Aorta (tissue), 5 donors: ENCODE data around the gene E2F3. TPM values are rescaled to one million over a fixed set of nuclear protein-coding genes. Genes with fewer than 3 reads are reported as not detected.
A peak's percentile ranks its signal among the peaks of the same experiment; 100 is the strongest.

Source experiments
- ATAC-seq: fragments of 200-7000 bp; cut with Tn5 transposase; one replicate; pipeline ENCODE4 v1.9.1; 2022; ENCODE audit warnings: moderate library complexity; ENCODE audit not compliant: low FRiP score
- DNase-seq, 2 donors: peaks; one replicate each; pipeline ENCODE4 v3.0.0-alpha.2; 2020
- H3K27ac ChIP-seq, 2 donors: one replicate each; pipeline ENCODE4 v1.5.1; 2013; ENCODE audit warnings: low read length in 2 of 2, mild to moderate bottlenecking in 2 of 2, moderate library complexity in 2 of 2, control low read depth in 1 of 2, inconsistent platforms in 1 of 2, low read depth in 1 of 2
- H3K27me3 ChIP-seq, 2 donors: one replicate each; pipeline ENCODE4 v1.6.1; 2013; ENCODE audit warnings: control low read depth in 1 of 2, low read length in 1 of 2, mild to moderate bottlenecking in 1 of 2, moderate library complexity in 1 of 2; ENCODE audit not compliant: insufficient read depth in 2 of 2, control insufficient read depth in 1 of 2
- H3K36me3 ChIP-seq, 2 donors: one replicate each; pipeline ENCODE4 v1.6.1; 2013; ENCODE audit warnings: control low read depth in 1 of 2, low read length in 1 of 2, mild to moderate bottlenecking in 1 of 2; ENCODE audit not compliant: insufficient read depth in 2 of 2, control insufficient read depth in 1 of 2
- H3K4me1 ChIP-seq, 2 donors: one replicate each; pipeline ENCODE4 v1.6.1; 2013; ENCODE audit warnings: low read length in 2 of 2, control low read depth in 1 of 2, mild to moderate bottlenecking in 1 of 2, moderate library complexity in 1 of 2; ENCODE audit not compliant: insufficient read depth in 2 of 2, control insufficient read depth in 1 of 2
- H3K4me3 ChIP-seq, 2 donors: one replicate each; pipeline ENCODE4 v1.5.1; 2013; ENCODE audit warnings: low read length in 2 of 2, control low read depth in 1 of 2, mild to moderate bottlenecking in 1 of 2
- H3K9me3 ChIP-seq: one replicate; pipeline ENCODE4 v1.6.1; 2013; ENCODE audit warnings: mild to moderate bottlenecking, low read length; ENCODE audit not compliant: control insufficient read depth
- WGBS, 2 donors: extraction: QIAGEN DNeasy Blood & Tissue Kit; methylation state at CpG; one replicate each; pipeline ENCODE4 v1.1.7; 2013; 5-methylcytosine and 5-hydroxymethylcytosine counted together
- intact Hi-C, 2 donors: fragments of 100-400 bp; cut with DNase I; formaldehyde crosslinking; loops; one replicate each; pipeline versions ENCODE4 v1.14.2 to v1.15.0; 2022
- polyA plus RNA-seq, 2 donors: library from polyadenylated mRNA; stranded (reverse); fragments of 200-250 nt; gene quantifications; one replicate each; pipeline ENCODE4 v1.2.3, GENCODE V29; 2013
- total RNA-seq, 2 donors: library from RNA; stranded (reverse); fragmentation: NEBNext Ultra II Directional; extraction: Animal tissue kit (Norgen Biotek cat#: 25700); gene quantifications; one replicate each; pipeline ENCODE4 v1.2.1, GENCODE V29; 2021
- donor health status: healthy with polysubstance abuse.
- donor health status: Bipolar disorder and iron deficiency.
- donor health status: DM: no; HTN: no; CAD: no.
- donor health status: DM: no; HTN: no; CAD: no.
- donor health status: DM: yes; HTN: yes; CAD: no.

E2F3 gene
- total and polyA plus RNA-seq, 4 donors, result 3.3 to 15.5 (median 10.2) TPM

DNA sequence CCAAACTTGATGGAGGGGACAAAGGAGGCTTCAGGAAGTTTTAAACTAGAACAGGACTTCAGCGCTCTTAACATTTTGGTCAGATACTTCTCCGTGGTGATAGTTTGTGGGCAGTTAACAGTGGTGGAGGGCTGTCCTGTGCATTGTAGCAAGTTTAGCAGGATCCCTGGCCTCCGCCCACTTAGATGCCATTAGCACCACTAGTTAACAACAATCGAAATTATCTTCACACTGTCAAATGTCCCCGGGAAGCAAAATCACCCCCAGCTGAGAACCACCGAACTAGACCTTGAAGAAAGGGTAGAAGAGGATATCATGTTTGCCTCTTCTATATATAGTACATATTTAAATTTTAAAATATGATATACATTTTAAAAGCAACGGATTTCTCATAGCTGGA, 13.6 kb downstream of the E2F3 start:
- H3K9me3 ChIP-seq, result no peaks in the 10 kb centered on the region
- no peak overlapping the region for H3K27ac ChIP-seq
- no peaks in the 10 kb centered on the region for H3K27me3 ChIP-seq
- intact Hi-C loops, result no loop called here
- H3K4me1 ChIP-seq, result peaks cover 0 to 10% of the 10 kb centered on the region in 2 donors
- no peaks in the 10 kb centered on the region for H3K36me3 ChIP-seq
- WGBS, 2 donors, result 96 to 98% methylated on average over 7 of the region's 7 CpGs
- H3K4me3 ChIP-seq, result no peak overlapping the region
- ATAC-seq, result no peak
- no peak for DNase-seq

DNA sequence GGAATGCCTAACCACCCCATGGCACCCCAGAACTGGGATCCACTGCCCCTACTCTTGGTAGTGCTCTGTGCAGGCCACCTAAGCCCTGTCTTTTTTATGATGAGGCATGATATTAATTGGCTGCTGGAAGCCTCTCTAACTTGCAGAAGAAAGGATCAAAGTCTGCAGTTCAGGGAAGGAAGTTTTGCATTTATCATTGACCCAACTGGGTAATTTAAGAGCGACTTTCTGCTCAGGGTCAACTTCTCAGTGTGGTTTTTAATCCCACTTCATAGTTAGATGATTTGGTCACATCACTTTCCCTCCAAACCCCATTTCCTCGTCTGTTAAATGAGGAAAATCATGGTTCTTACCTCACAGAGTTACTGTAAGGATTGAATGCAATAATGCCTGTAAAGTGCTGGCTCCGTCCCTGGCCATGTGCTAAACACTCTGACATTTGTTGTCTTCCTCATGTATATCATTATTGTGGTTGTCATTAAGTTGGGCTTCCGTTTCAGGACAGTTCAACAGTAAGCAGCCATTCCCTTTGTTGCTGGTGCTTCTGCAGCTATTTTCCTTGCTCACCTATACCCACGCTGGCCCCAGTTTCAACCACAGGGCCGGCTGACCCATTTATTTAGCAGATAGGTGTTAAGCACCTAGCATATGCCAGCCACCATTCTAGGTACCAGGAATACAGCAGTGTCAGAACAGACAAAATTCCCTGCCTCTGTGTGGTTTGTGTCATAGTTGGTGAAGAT, 14.2 kb downstream of the E2F3 start:
- intact Hi-C loops, result no loop called here
- H3K4me1 ChIP-seq, result peaks cover 0 to 10% of the 10 kb centered on the region in 2 donors
- no peaks in the 10 kb centered on the region for H3K36me3 ChIP-seq
- DNase-seq (no peak), ATAC-seq (no peak)
- no peaks in the 10 kb centered on the region for H3K9me3 ChIP-seq
- H3K27me3 ChIP-seq, result no peaks in the 10 kb centered on the region
- H3K27ac ChIP-seq, result no peak overlapping the region
- 92 to 93% methylated on average over 6 of the region's 6 CpGs for WGBS, 2 donors
- no peak overlapping the region for H3K4me3 ChIP-seq

GRCh38 chr6:20416567-20417345, 15.1 kb downstream of the E2F3 start:
- DNase-seq, result no peak
- no peak overlapping the region for H3K27ac ChIP-seq
- H3K9me3 ChIP-seq, result no peaks in the 10 kb centered on the region
- H3K27me3 ChIP-seq, result no peaks in the 10 kb centered on the region
- no peak overlapping the region for H3K4me3 ChIP-seq
- H3K4me1 ChIP-seq, result peaks cover 2 to 10% of the 10 kb centered on the region in 2 donors
- no peak for ATAC-seq
- WGBS, 2 donors, result 43 to 51% methylated on average over 4 of the region's 4 CpGs
- no peaks in the 10 kb centered on the region for H3K36me3 ChIP-seq
- intact Hi-C loops, result no loop called here

GRCh38 chr6:20417819-20418218, 16.1 kb downstream of the E2F3 start:
- Histone ChIP-seq H3K36me3 (no peaks in the 10 kb centered on the region), H3K27ac (no peak overlapping the region), H3K4me3 (no peak overlapping the region), H3K4me1 (peaks cover 2 to 10% of the 10 kb centered on the region in 2 donors), H3K27me3 (no peaks in the 10 kb centered on the region), H3K9me3 (no peaks in the 10 kb centered on the region)
- intact Hi-C loops, result no loop called here
- 86 to 87% methylated on average over 6 of the region's 6 CpGs for WGBS, 2 donors
- DNase-seq (no peak), ATAC-seq (no peak)

DNA sequence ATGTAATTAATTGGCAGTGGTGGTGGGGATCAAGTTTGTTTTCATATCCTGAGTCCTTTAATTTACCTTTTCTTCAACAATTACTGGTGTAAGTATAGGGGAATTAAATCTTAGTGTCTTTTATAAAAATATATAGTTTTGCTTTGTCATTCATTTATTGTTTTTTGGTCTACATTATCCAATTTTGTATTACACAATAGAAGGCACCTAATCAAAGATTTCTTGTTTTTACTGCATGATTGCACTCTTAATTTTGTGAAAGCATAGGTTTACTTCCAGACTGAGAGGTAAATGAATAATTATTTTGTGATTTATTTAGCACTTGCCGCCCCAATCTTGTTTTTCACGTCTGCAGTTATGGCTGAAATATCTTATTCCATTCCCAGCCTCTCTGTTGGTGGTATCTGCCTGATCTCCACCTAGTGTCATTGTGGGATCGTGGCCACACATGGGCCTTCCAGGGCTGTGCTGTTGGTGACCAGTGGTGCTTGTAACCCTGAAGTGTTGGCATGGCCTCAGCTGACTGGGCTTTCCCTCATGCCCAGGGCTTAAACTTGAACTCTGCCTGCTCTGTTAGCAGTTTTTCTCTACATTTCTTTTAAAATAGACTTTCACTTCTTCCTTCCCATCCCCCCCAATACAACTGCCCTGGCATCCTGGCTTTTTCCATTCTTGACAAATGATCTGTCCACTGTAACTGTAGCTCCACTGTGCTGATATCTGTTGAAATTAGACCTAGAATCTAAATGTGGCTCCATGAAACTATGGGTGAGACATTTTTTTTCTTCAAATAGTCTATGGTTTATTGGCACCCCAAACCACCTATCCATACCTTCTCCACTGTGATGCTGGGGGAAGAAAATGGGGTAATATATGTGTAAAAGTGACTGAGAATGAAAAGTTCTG, 24.8 kb downstream of the E2F3 start:
- 92 to 93% methylated on average over 3 of the region's 3 CpGs for WGBS, 2 donors
- no peak for ATAC-seq
- no peaks in the 10 kb centered on the region for H3K27me3 ChIP-seq
- intact Hi-C loops, result no loop called here
- no peak overlapping the region for H3K4me3 ChIP-seq
- H3K9me3 ChIP-seq, result no peaks in the 10 kb centered on the region
- DNase-seq, result no peak
- no peak overlapping the region for H3K27ac ChIP-seq
- no peaks in the 10 kb centered on the region for H3K36me3 ChIP-seq
- peaks cover 0 to 8% of the 10 kb centered on the region in 2 donors for H3K4me1 ChIP-seq

- DNase-seq (no peak), ATAC-seq (no peak)
- H3K27me3 ChIP-seq, result no peaks in the 10 kb centered on the region
- no peaks in the 10 kb centered on the region for H3K36me3 ChIP-seq
- intact Hi-C loops, result no loop called here
- H3K27ac ChIP-seq, result peak overlapping the region in 1 of 2 donors; percentile 62
- H3K4me3 ChIP-seq, result no peak overlapping the region
- WGBS, 2 donors, result 77 to 80% methylated on average over 6 of the region's 6 CpGs
- peaks cover 0 to 8% of the 10 kb centered on the region in 2 donors for H3K4me1 ChIP-seq
- H3K9me3 ChIP-seq, result no peaks in the 10 kb centered on the region
These were observed 26.2 kb downstream of the E2F3 start for GRCh38 chr6:20427856-20428255.

DNA sequence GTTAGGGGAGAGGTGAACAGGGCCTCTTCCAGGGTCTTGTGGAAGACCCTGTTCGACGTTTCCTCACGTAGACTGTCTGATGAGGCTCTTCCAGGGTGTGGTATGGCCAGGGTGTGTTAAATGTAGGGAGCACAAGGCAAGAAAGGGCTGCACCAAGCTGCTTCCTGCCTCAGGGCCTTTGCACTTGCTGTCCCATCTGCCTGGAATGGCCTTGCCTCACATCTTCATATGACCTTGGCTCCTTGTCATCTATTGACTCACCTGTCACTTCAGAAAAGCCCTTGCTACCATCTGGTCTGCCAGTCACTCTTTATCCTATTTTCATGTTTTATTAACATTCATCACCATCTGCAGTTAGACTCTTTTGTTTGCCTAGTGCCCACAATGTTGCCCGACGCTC, 31.0 kb downstream of the E2F3 start:
- no peaks in the 10 kb centered on the region for H3K9me3 ChIP-seq
- no peak overlapping the region for H3K27ac ChIP-seq
- 93 to 96% methylated on average over 5 of the region's 5 CpGs for WGBS, 2 donors
- no peaks in the 10 kb centered on the region for H3K27me3 ChIP-seq
- no peaks in the 10 kb centered on the region for H3K4me1 ChIP-seq
- H3K36me3 ChIP-seq, result no peaks in the 10 kb centered on the region
- DNase-seq, result no peak
- H3K4me3 ChIP-seq, result no peak overlapping the region
- intact Hi-C loops, result no loop called here
- no peak for ATAC-seq

DNA sequence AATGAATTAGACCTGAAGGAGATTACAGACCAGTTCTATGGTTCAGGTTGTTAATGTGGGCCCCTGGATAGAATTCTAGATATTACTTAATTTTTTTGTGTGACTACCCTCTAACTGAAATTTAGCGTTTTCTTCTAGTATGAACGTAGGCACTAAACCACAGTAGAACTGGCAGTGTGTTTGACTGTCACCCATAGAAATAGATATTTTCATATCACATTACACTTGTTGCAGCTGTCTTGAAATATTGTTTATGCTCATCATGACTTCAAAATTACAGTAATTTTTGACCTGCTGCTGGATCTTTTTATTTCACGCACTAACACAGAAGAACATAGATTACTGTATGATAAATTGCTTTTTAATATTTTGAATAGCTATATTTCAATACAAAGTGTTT, 31.6 kb downstream of the E2F3 start:
- Histone ChIP-seq H3K9me3 (no peaks in the 10 kb centered on the region), H3K27me3 (no peaks in the 10 kb centered on the region), H3K36me3 (no peaks in the 10 kb centered on the region), H3K27ac (no peak overlapping the region), H3K4me1 (no peaks in the 10 kb centered on the region), H3K4me3 (no peak overlapping the region)
- WGBS, 2 donors, result 87 to 94% methylated on average over 3 of the region's 3 CpGs
- intact Hi-C loops, result no loop called here
- no peak for ATAC-seq
- no peak for DNase-seq
